ENCODE data around the gene TRPC6.

TRPC6 gene

DNA sequence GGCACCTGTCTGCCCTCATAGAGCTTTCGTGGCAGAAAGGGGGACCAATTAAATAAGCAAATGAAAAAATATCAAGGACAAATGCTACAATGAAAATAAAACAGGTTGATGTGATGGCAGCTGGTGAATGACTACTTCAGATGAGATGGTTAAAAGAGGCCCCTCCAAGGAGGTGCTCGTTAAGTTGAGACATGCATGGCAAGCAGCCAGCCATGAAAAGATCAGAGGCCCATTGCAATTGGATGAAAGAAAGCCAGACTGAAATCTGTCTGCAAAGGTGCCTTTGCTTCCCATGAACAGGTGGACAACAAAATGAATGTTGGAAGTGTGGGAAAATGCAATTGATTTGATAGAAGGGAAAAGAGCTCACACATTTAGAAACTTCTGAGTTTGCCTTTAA is 848 bp upstream of the TRPC6 start:
- DNase-seq (ENCODE audit: low read depth): no peak
- no peak overlapping the region for H3K4me3 ChIP-seq (ENCODE audit: low read length)
- TF ChIP-seq, protein P1, sequence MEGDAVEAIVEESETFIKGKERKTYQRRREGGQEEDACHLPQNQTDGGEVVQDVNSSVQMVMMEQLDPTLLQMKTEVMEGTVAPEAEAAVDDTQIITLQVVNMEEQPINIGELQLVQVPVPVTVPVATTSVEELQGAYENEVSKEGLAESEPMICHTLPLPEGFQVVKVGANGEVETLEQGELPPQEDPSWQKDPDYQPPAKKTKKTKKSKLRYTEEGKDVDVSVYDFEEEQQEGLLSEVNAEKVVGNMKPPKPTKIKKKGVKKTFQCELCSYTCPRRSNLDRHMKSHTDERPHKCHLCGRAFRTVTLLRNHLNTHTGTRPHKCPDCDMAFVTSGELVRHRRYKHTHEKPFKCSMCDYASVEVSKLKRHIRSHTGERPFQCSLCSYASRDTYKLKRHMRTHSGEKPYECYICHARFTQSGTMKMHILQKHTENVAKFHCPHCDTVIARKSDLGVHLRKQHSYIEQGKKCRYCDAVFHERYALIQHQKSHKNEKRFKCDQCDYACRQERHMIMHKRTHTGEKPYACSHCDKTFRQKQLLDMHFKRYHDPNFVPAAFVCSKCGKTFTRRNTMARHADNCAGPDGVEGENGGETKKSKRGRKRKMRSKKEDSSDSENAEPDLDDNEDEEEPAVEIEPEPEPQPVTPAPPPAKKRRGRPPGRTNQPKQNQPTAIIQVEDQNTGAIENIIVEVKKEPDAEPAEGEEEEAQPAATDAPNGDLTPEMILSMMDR (conservative IDR thresholded peaks at IDR 0.05; ENCODE audit: low read length): no peak

DNA sequence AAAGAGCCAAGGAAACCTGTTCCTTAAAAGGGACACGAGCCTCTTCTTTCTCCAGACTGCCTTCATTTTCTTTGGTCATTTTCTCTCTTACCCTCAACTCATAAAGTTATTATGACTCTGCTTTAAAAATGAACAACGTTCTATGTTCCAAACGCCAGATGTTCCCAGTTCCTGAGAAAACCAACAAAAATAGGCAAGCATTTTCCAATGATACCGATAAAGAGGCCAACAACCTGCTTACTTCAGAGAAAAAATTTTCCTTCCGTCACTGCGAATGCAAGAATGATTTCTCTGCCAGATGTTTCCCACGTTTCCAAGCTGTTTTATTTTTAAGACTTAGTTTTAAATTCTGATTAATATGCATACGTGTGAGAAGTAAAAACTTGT is 315 bp upstream of the TRPC6 start:
- no peak overlapping the region for H3K4me3 ChIP-seq (ENCODE audit: low read length)
- no peak for DNase-seq (ENCODE audit: low read depth)
- TF ChIP-seq, protein P1 (conservative IDR thresholded peaks at IDR 0.05; ENCODE audit: low read length): no peak

GRCh38 chr11:101582989-101583250 is 887 bp downstream of the TRPC6 start:
- H3K4me3 ChIP-seq (ENCODE audit: low read length): peak overlapping the region; percentile 41
- DNase-seq (ENCODE audit: low read depth): no peak
- TF ChIP-seq, protein P1 (conservative IDR thresholded peaks at IDR 0.05; ENCODE audit: low read length): no peak

- TF ChIP-seq, protein P1 (conservative IDR thresholded peaks at IDR 0.05; ENCODE audit: low read length): no peak
- peak overlapping the region; percentile 41 for H3K4me3 ChIP-seq (ENCODE audit: low read length)
- no peak for DNase-seq (ENCODE audit: low read depth)
Measured at GRCh38 chr11:101582236-101582988, 1.4 kb downstream of the TRPC6 start.

DNA sequence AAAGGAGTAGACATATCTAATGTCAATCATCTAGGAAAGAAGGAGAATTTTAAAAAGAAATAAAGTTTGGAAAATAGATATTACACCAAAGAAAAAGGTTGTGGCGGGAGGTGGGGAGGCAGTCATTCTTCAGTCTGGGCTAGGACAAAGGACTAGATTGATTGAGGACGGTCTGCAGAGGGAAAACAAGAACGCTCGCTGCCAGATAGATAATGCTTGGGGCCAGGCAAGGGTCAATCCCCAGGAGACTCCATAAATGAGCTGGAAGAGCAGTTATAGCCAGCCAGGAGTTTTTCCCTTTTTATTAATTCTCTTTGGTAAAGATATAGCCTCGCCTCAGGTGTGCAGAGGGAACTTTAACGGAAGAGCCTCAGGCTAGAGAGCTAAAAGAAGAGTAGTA is 6.3 kb downstream of the TRPC6 start:
- TF ChIP-seq, protein P1 (conservative IDR thresholded peaks at IDR 0.05; ENCODE audit: low read length): no peak
- H3K4me3 ChIP-seq (ENCODE audit: low read length): no peak overlapping the region
- no peak for DNase-seq (ENCODE audit: low read depth)

DNA sequence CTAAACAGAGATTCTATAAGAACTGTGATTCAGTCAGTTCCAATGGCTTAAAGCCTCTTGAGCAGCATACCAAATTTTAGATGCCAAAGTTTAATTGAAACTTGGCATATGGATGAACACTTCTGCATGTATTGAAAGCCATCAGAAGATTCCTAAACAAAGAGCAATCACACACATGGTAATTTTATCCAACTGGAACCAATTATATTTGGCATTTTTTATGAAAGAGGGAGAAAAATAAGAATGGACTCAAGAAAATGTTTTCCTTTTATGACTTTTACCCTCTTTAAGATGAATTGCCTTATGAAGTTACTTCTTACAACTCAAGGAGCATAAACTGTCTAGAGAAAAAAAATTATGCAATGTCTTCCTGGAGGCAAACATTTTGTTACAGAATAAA is 7.4 kb downstream of the TRPC6 start:
- peak; percentile 55 for DNase-seq (ENCODE audit: low read depth)
- no peak overlapping the region for H3K4me3 ChIP-seq (ENCODE audit: low read length)
- TF ChIP-seq, protein P1 (conservative IDR thresholded peaks at IDR 0.05; ENCODE audit: low read length): no peak

DNA sequence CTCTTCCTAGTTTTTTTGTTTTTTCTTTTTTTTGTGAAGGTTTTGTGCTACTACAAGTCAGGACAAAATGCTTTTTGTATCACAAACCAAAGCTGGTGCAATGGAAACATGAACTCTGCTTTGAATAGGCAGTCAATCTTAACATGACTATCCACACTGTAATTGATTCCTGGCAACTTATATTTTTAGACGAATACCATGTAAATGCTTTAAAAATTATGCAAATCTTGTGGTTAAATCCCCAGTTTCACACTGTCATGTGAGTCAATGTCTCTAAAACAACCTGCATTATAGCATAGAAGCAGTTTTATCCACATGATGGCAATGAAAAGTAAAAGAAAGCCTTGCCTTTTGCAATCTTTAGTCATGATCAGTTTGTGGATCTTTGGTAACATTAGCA is 8.9 kb downstream of the TRPC6 start:
- TF ChIP-seq, protein P1 (conservative IDR thresholded peaks at IDR 0.05; ENCODE audit: low read length): no peak

More for the DNA sequence above, 8.9 kb downstream of the TRPC6 start:
- no peak overlapping the region for H3K4me3 ChIP-seq (ENCODE audit: low read length)
- DNase-seq (ENCODE audit: low read depth): peak; percentile 3
